Colonic mucosa (tissue), 4 donors: Measurements from ENCODE around the gene AIRE. TPM values are rescaled to one million over a fixed set of nuclear protein-coding genes. Genes with fewer than 3 reads are reported as not detected.

Source experiments
- DNase-seq: peaks from one replicate; pipeline ENCODE4 v3.0.0-alpha.2; 2020
- H3K27ac ChIP-seq: fragments of 200-600 bp; one replicate; pipeline ENCODE4 v1.8.0; 2021
- H3K27me3 ChIP-seq: fragments of 200-600 bp; one replicate; pipeline ENCODE4 v1.8.0; 2021
- H3K36me3 ChIP-seq: fragments of 200-600 bp; one replicate; pipeline ENCODE4 v1.8.0; 2021
- H3K4me1 ChIP-seq: fragments of 200-600 bp; one replicate; pipeline ENCODE4 v1.8.0; 2021; ENCODE audit warnings: mild to moderate bottlenecking
- H3K4me3 ChIP-seq: fragments of 200-600 bp; one replicate; pipeline ENCODE4 v1.8.0; 2021
- H3K9ac ChIP-seq, 2 donors: one replicate each; pipeline ENCODE4 v1.7.0; 2013; ENCODE audit warnings: control low read depth in 2 of 2, low read depth in 2 of 2, low read length in 2 of 2
- H3K9me3 ChIP-seq: fragments of 200-600 bp; one replicate; pipeline ENCODE4 v1.8.0; 2021
- CTCF ChIP-seq: fragments of 200-600 bp; IDR thresholded peaks from one replicate; pipeline ENCODE4 v1.8.0; 2022; ENCODE audit warnings: antibody characterized with exemption, mild to moderate bottlenecking
- intact Hi-C: fragments of 100-400 bp; cut with DNase I; formaldehyde crosslinking; loops from one replicate; pipeline ENCODE4 v1.14.1; 2022
- total RNA-seq, 2 donors: library from RNA; stranded (reverse); fragmentation: NEBNext Ultra II Directional in 1 of 2; extraction: Animal tissue kit (Norgen Biotek cat#: 25700) in 1 of 2; gene quantifications; one replicate each; pipeline ENCODE4 v1.2.1, GENCODE V29; 2021
- donor health status: healthy.
- donor health status: DM: no; HTN: no; CAD: no.
- donor health status: DM: no; HTN: no; CAD: no.

The AIRE gene
- total RNA-seq, 2 donors from 2014 or later, result 0.11 TPM; not detected in 1

GRCh38 chr21:44316277-44316900 lies 30.7 kb downstream of the AIRE start:
- no peak overlapping the region for H3K27ac ChIP-seq
- H3K27me3 ChIP-seq, result no peaks in the 10 kb centered on the region
- no peak overlapping the region for H3K4me3 ChIP-seq
- H3K9ac ChIP-seq, result no peak overlapping the region
- H3K9me3 ChIP-seq, result no peaks in the 10 kb centered on the region
- DNase-seq, result no peak
- peaks cover 30% of the 10 kb centered on the region for H3K36me3 ChIP-seq
- no peak for TF ChIP-seq CTCF
- no peaks in the 10 kb centered on the region for H3K4me1 ChIP-seq
- intact Hi-C loops, result no loop called here

DNA sequence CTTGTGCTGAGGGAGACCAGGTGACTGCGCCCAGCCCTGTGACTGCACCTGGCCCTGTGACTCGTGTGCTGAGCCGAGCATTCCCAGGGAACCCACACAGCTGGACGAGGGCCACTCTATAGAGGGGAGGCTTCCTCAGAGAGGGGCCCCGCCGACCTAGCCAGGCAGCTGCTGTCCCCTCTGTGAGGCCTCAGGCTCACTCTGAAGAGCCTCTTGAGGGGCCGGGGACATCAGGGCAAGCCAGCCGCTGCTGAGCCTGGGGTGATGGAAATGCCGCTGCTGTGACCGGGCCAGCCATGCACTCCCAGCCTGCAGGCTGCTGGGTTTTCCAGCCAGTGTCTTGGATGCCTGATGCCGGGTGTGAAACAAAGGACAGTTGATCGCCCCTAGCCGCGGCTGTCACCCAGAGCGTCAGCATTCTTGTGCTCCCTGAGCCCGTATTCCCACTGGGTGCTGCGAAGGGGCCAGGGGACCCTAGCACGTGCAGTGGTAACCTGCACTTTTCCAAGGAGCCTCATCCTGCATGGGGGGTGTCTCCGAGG lies 31.6 kb downstream of the AIRE start:
- Histone ChIP-seq H3K4me3 (no peak overlapping the region), H3K27ac (no peak overlapping the region), H3K9ac (no peak overlapping the region), H3K27me3 (no peaks in the 10 kb centered on the region), H3K4me1 (no peaks in the 10 kb centered on the region), H3K9me3 (no peaks in the 10 kb centered on the region), H3K36me3 (peaks cover 24% of the 10 kb centered on the region)
- intact Hi-C loops, result no loop called here
- no peak for DNase-seq
- TF ChIP-seq CTCF, result no peak

- Histone ChIP-seq H3K4me3 (no peak overlapping the region), H3K27ac (no peak overlapping the region), H3K36me3 (peaks cover 21% of the 10 kb centered on the region), H3K9me3 (no peaks in the 10 kb centered on the region), H3K4me1 (no peaks in the 10 kb centered on the region), H3K27me3 (no peaks in the 10 kb centered on the region), H3K9ac (no peak overlapping the region)
- no peak for DNase-seq
- intact Hi-C loops, result no loop called here
- TF ChIP-seq CTCF, result no peak
These were observed 32.2 kb downstream of the AIRE start for GRCh38 chr21:44317871-44318270.

GRCh38 chr21:44318489-44319285 lies 33.0 kb downstream of the AIRE start:
- no peak for TF ChIP-seq CTCF
- no peak overlapping the region for H3K27ac ChIP-seq
- H3K9ac ChIP-seq, result no peak overlapping the region
- no peak for DNase-seq
- intact Hi-C loops, result no loop called here
- no peaks in the 10 kb centered on the region for H3K4me1 ChIP-seq
- no peaks in the 10 kb centered on the region for H3K9me3 ChIP-seq
- no peaks in the 10 kb centered on the region for H3K27me3 ChIP-seq
- H3K4me3 ChIP-seq, result no peak overlapping the region
- H3K36me3 ChIP-seq, result peaks cover 15% of the 10 kb centered on the region

- Histone ChIP-seq H3K4me1 (no peaks in the 10 kb centered on the region), H3K27me3 (no peaks in the 10 kb centered on the region), H3K36me3 (peaks cover 18% of the 10 kb centered on the region), H3K4me3 (no peak overlapping the region), H3K9me3 (no peaks in the 10 kb centered on the region), H3K9ac (no peak overlapping the region), H3K27ac (no peak overlapping the region)
- DNase-seq, result no peak
- TF ChIP-seq CTCF, result no peak
- intact Hi-C loops, result no loop called here
These were observed 33.9 kb downstream of the AIRE start for GRCh38 chr21:44319407-44320065.
